Measurements from ENCODE around the gene MARCHF2.

The MARCHF2 gene

DNA sequence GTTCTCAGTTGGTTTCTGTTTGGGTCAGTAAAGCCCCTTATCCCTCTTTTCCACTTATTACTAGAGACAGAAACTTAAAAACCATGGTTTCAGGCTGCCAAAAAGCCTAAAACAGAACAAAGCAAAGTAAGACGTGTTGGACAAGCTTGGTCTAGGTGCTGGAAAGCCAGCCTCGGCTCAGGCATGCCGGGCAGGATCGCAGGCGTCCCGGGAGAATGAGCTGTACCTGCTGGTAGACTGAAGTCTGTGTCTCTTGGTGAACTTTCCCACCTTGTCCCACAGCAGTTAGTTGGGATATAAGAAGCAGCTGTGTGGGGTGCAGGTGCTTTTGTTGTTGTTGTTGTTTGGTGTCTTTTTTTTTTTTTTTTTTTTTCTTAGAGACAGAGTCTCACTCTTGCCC is 68.5 kb downstream of the MARCHF2 start:
- DNase-seq, result no peak

DNA sequence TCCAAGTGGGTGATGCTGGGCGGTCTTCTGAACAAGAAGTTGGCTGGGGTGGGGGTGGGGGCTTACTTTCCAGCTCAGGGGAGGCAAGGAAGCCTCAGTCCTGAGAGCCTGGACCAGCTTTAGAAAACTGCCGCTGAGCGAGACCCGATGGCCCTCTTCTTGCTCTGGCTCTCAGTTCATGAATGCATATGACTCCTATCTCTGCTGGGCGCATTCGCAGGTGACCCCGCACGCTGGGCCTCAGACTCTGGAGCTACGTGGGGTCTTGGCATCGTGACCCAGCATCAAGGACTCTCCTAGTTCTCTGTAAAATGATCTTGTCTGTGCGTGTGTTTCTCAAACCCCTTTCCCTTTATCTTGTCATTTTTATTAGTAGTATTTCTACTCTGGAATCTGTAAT is 69.6 kb downstream of the MARCHF2 start:
- no peak for DNase-seq

- DNase-seq, result no peak
These were observed 70.1 kb downstream of the MARCHF2 start for GRCh38 chr19:8483165-8483564.

DNA sequence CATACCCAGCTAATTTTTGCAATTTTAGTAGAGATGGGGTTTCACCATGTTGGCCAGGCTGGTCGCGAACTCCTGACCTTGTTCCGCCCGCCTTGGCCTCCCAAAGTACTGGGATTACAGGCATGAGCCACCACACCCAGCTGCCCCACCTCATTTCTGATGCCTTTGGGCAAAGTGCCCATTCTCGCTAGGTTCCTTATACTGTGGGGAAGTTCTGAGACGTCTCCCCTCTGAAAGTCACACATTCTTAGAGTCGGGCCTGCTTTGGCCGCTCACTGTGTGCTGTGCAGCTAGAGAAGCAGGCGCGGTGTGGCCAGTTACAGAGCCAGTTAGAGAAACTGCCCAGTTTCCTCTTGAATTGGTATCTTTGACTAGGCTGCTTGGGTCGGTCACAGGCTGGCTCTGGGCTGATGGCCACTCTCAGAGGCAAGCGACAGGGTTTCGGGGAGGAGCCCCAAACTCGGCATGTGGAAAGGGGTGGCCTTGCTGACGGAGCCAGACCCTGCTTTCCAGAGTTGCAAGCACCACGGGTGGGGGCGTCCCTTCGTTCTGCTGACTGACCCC is 71.3 kb downstream of the MARCHF2 start:
- DNase-seq, result no peak

- DNase-seq, result no peak
These were observed 72.7 kb downstream of the MARCHF2 start for GRCh38 chr19:8485561-8486371.

GRCh38 chr19:8486661-8487136 is 73.6 kb downstream of the MARCHF2 start:
- DNase-seq, result no peak

DNA sequence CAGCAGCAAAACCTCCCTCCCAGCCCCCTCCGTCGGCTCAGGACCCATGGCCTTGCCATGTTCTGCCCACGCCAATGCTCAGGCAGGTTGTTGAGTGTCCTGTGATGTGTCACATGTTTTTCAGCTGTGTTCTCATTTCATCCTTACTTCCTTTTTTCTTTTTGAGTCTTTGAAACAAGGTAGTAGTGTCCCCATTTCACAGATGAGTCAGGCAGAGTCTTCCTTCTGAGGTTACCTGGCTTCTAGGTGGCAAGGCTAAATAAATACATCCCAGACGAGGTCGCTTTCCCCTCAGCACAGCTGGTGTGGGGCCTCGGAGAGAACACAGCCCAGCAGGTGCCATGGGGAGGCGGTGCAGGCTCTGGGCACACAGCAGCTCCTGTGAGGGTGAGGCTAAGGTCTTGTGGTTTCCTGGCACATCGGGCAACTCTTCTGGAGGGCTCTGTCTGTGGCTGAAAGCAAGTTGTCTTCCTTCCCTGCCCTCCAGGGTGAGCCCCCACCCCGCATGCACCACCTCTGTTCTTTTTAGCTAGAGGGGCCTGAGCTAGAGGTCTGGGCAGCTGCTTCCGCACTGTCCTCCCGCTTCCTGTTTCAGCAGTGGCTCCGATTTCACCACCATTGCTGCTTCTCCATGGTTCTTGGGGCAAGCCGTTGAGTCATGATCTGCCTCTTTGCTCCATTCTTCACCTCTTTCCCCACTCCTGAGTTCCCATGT is 74.2 kb downstream of the MARCHF2 start:
- no peak for DNase-seq

DNA sequence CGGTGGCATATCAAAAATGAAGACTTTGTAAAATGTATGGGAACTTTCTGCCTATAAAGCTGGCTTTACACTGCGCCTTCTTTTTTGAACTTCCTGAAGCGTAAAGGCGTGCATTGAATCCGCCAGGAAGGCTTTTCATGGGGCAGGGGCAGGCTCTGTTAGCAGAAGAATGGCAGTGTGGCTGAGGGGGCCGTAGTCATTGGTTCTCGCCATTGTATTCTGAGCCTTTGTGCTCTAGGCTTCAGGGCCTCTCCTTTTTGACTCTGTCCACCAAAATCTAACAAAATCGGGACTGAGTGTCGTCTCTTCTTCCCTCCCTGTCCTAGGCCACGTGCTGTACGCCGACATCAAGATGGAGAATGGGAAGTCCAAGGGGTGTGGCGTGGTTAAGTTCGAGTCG is 75.3 kb downstream of the MARCHF2 start:
- no peak for DNase-seq
